GM12874 (cell line): ENCODE results near the gene THSD1.

ENCODE experiments used
- CTCF ChIP-seq: IDR thresholded peaks from 2 replicates; pipeline ENCODE4 v1.5.1; 2011; ENCODE audit warnings: low read depth, mild to moderate bottlenecking, control low read depth, low read length, moderate library complexity; ENCODE audit not compliant: insufficient read depth

Gene THSD1

GRCh38 chr13:52399708-52400107 lies 6.3 kb downstream of the THSD1 start:
- TF ChIP-seq CTCF, result no peak

GRCh38 chr13:52399046-52399445 lies 6.9 kb downstream of the THSD1 start:
- TF ChIP-seq CTCF, result no peak

GRCh38 chr13:52395704-52396103 lies 10.3 kb downstream of the THSD1 start:
- no peak for TF ChIP-seq CTCF

- TF ChIP-seq CTCF, result no peak
These were observed 11.4 kb downstream of the THSD1 start for GRCh38 chr13:52394586-52394985.

GRCh38 chr13:52393572-52394357 lies 12.2 kb downstream of the THSD1 start:
- no peak for TF ChIP-seq CTCF

GRCh38 chr13:52387721-52388120 lies 18.3 kb downstream of the THSD1 start:
- no peak for TF ChIP-seq CTCF

GRCh38 chr13:52385870-52386269 lies 20.1 kb downstream of the THSD1 start:
- no peak for TF ChIP-seq CTCF

- TF ChIP-seq CTCF, result no peak
These were observed 22.6 kb downstream of the THSD1 start for GRCh38 chr13:52383366-52383765.
